WTC11 (cell line): ENCODE results near the gene CASQ2. TPM values are rescaled to one million over a fixed set of nuclear protein-coding genes. Genes with fewer than 3 reads are reported as not detected.

Experiments used
- ATAC-seq: fragments of 200-7000 bp; cut with Tn5 transposase; 2 replicates; pipeline ENCODE4 v1.10.0; 2021; ENCODE audit warnings: mild to moderate bottlenecking, moderate library complexity
- CTCF ChIA-PET: fragments of 300-600 bp; sonication (Branson Sonifier 250); formaldehyde crosslinking; loops from one replicate; lab custom pipeline; 2021; ENCODE audit warnings: antibody characterized with exemption; lab: Charles Lee
- POLR2A ChIA-PET: fragments of 350-600 bp; sonication (Branson Sonifier 250); formaldehyde crosslinking; loops from one replicate; lab custom pipeline; 2021; ENCODE audit warnings: antibody characterized with exemption; lab: Charles Lee
- DNase-seq: peaks from one replicate; pipeline ENCODE4 v3.0.0; 2021; ENCODE audit warnings: low spot score
- H3K27ac Mint-ChIP-seq: 2 replicates; pipeline ENCODE4 v1.8.0; 2021; ENCODE audit warnings: mixed read lengths
- H3K27me3 Mint-ChIP-seq: 2 replicates; pipeline ENCODE4 v1.8.0; 2021; ENCODE audit warnings: low read depth, mild to moderate bottlenecking, moderate library complexity, mixed read lengths
- H3K36me3 Mint-ChIP-seq: 2 replicates; pipeline ENCODE4 v1.8.0; 2021; ENCODE audit warnings: mixed read lengths
- H3K4me1 Mint-ChIP-seq: 2 replicates; pipeline ENCODE4 v1.8.0; 2022; ENCODE audit warnings: mixed read lengths
- H3K4me3 Mint-ChIP-seq: 2 replicates; pipeline ENCODE4 v1.8.0; 2021; ENCODE audit warnings: mild to moderate bottlenecking, moderate library complexity, mixed read lengths
- H3K9me3 Mint-ChIP-seq: 2 replicates; pipeline ENCODE4 v1.8.0; 2021; ENCODE audit warnings: mixed read lengths
- ARID4B ChIP-seq: sonication (generic); formaldehyde crosslinking; IDR thresholded peaks from 2 replicates; pipeline ENCODE4 v1.8.0; 2023; ENCODE audit warnings: missing genetic modification reagents, mild to moderate bottlenecking, borderline replicate concordance
- ATF3 ChIP-seq: sonication (generic); formaldehyde crosslinking; conservative IDR thresholded peaks from 2 replicates; pipeline ENCODE4 v1.8.1; 2022; ENCODE audit warnings: mild to moderate bottlenecking, missing genetic modification reagents
- CBFB ChIP-seq: sonication (generic); formaldehyde crosslinking; IDR thresholded peaks from 2 replicates; pipeline ENCODE4 v1.8.1; 2022; ENCODE audit warnings: mild to moderate bottlenecking, low read depth, missing genetic modification reagents
- CDX4 ChIP-seq: fragments of 250-450 bp; sonication (Bioruptor Pico); IDR thresholded peaks from 2 replicates; pipeline ENCODE4 v1.9.0; 2021; ENCODE audit warnings: moderate library complexity, mild to moderate bottlenecking, inconsistent platforms, borderline replicate concordance
- CTCF ChIP-seq: fragments of 200-600 bp; IDR thresholded peaks from 2 replicates; pipeline ENCODE4 v1.8.0; 2022; ENCODE audit warnings: antibody characterized with exemption
- ELF4 ChIP-seq: sonication (generic); formaldehyde crosslinking; IDR thresholded peaks from 2 replicates; pipeline ENCODE4 v1.8.1; 2022; ENCODE audit warnings: low read depth, mild to moderate bottlenecking, moderate library complexity, missing genetic modification reagents
- EMX1 ChIP-seq: fragments of 250-450 bp; sonication (Bioruptor Pico); IDR thresholded peaks from 2 replicates; pipeline ENCODE4 v1.8.0; 2021; ENCODE audit warnings: mild to moderate bottlenecking
- FOXK1 ChIP-seq: sonication (generic); formaldehyde crosslinking; IDR thresholded peaks from 2 replicates; pipeline ENCODE4 v1.8.0; 2022; ENCODE audit warnings: mild to moderate bottlenecking, moderate library complexity, missing genetic modification reagents
- IRF2 ChIP-seq: sonication (generic); formaldehyde crosslinking; IDR thresholded peaks from 2 replicates; pipeline ENCODE4 v1.8.0; 2022; ENCODE audit warnings: low read depth, missing genetic modification reagents, borderline replicate concordance
- JUN ChIP-seq: sonication (generic); formaldehyde crosslinking; IDR thresholded peaks from 2 replicates; pipeline ENCODE4 v1.8.0; 2023; ENCODE audit warnings: mild to moderate bottlenecking, missing genetic modification reagents
- MYBL2 ChIP-seq: sonication (generic); formaldehyde crosslinking; IDR thresholded peaks from 2 replicates; pipeline ENCODE4 v1.8.1; 2023; ENCODE audit warnings: mild to moderate bottlenecking, moderate library complexity, missing genetic modification reagents
- NR3C1 ChIP-seq: sonication (generic); formaldehyde crosslinking; conservative IDR thresholded peaks from 2 replicates; pipeline ENCODE4 v1.8.1; 2023; ENCODE audit warnings: low read depth, mild to moderate bottlenecking, missing genetic modification reagents
- PRRX2 ChIP-seq: fragments of 250-450 bp; sonication (Bioruptor Pico); IDR thresholded peaks from 2 replicates; pipeline ENCODE4 v1.8.0; 2021; ENCODE audit warnings: mild to moderate bottlenecking
- SMAD4 ChIP-seq: sonication (generic); formaldehyde crosslinking; IDR thresholded peaks from 2 replicates; pipeline ENCODE4 v1.8.0; 2022; ENCODE audit warnings: mild to moderate bottlenecking, missing genetic modification reagents
- USF2 ChIP-seq: sonication (generic); formaldehyde crosslinking; IDR thresholded peaks from 2 replicates; pipeline ENCODE4 v1.8.1; 2023; ENCODE audit warnings: mild to moderate bottlenecking, missing genetic modification reagents, moderate library complexity
- ZNF263 ChIP-seq: sonication (generic); formaldehyde crosslinking; IDR thresholded peaks from 2 replicates; pipeline ENCODE4 v1.8.1; 2022; ENCODE audit warnings: low read depth, mild to moderate bottlenecking, moderate library complexity, missing genetic modification reagents
- ZNF416 ChIP-seq: fragments of 250-450 bp; sonication (Bioruptor Pico); IDR thresholded peaks from 2 replicates; pipeline ENCODE4 v1.9.0; 2021; ENCODE audit warnings: mild to moderate bottlenecking, inconsistent platforms
- ZNF425 ChIP-seq: fragments of 250-450 bp; sonication (Bioruptor Pico); conservative IDR thresholded peaks from 2 replicates; pipeline ENCODE4 v1.9.0; 2021; ENCODE audit warnings: mild to moderate bottlenecking
- ZNF671 ChIP-seq: fragments of 250-450 bp; sonication (Bioruptor Pico); IDR thresholded peaks from 2 replicates; pipeline ENCODE4 v1.8.0; 2021; ENCODE audit warnings: mild to moderate bottlenecking
- ZSCAN18 ChIP-seq: fragments of 250-450 bp; sonication (Bioruptor Pico); IDR thresholded peaks from 2 replicates; pipeline ENCODE4 v2.1.2; 2022; ENCODE audit warnings: mild to moderate bottlenecking, moderate library complexity
- total RNA-seq: library from RNA; stranded (reverse); gene quantifications from 3 replicates; pipeline ENCODE4 v1.2.3, GENCODE V29; 2021

The CASQ2 gene
- total RNA-seq, 1 experiment from 2014 or later: not detected

- TF ChIP-seq JUN (CRISPR knock-in tag) (no peak), FOXK1 (CRISPR knock-in tag) (no peak), CDX4 (CRISPR knock-in tag) (no peak), ARID4B (CRISPR knock-in tag) (no peak), ZSCAN18 (CRISPR knock-in tag) (no peak), CBFB (no peak), ELF4 (CRISPR knock-in tag) (no peak), NR3C1 (CRISPR knock-in tag) (no peak), CTCF (no peak)
- TF ChIP-seq, all 79 proteins: peak for 0
These were observed 15.2 kb downstream of the CASQ2 start (continued) for GRCh38 chr1:115753361-115753760.

GRCh38 chr1:115748401-115749150 lies 19.9 kb downstream of the CASQ2 start:
- ChIA-PET CTCF (no interaction called here), POLR2A (no interaction called here)
- peaks cover 8% of the 10 kb centered on the region for H3K4me1 Mint-ChIP-seq
- DNase-seq (no peak), ATAC-seq (no peak)
- H3K27ac Mint-ChIP-seq: no peak overlapping the region
- H3K27me3 Mint-ChIP-seq: no peaks in the 10 kb centered on the region
- H3K4me3 Mint-ChIP-seq: no peak overlapping the region
- TF ChIP-seq EMX1 (CRISPR knock-in tag): no peak
- no peak for TF ChIP-seq PRRX2 (CRISPR knock-in tag)
- TF ChIP-seq ZNF263: no peak
- TF ChIP-seq IRF2 (CRISPR knock-in tag): no peak
- TF ChIP-seq ZNF425 (CRISPR knock-in tag): no peak
- TF ChIP-seq SMAD4: no peak
- no peak for TF ChIP-seq ZNF671
- TF ChIP-seq MYBL2: no peak
- TF ChIP-seq ZNF416: no peak
- TF ChIP-seq ATF3 (CRISPR knock-in tag): no peak
- TF ChIP-seq USF2 (CRISPR knock-in tag): no peak
- no peaks in the 10 kb centered on the region for H3K36me3 Mint-ChIP-seq
- no peaks in the 10 kb centered on the region for H3K9me3 Mint-ChIP-seq
